Measurements from ENCODE around the gene ASCC3.
"Not testable (repeated sequence)": the region's sequence is repeated elsewhere in the genome, so short reads cannot be mapped to it uniquely, and the experiment has no call there.

ASCC3 gene

GRCh38 chr6:100671740-100672139 lies 209.4 kb downstream of the ASCC3 start:
- DNase-seq (ENCODE audit: insufficient read length, low spot score) (no peak), FAIRE-seq (no peak)

DNA sequence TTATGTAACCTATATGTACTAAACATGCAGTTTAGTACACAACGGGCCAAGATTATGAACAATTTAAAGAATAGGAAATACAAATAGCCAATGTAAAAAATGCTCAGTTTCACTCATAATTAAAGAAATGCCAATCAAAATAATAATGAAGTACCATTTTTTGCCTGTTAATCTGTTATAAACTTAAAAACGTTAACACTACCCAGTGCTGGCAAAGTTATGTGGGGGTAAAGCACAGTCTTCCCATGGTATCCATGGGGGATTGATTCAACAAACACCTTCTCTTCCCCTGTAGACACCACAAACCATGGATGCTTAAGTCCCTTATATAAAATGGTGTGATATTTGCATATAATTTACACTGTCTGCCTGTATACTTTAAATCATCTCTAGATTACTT lies 211.1 kb downstream of the ASCC3 start:
- DNase-seq (ENCODE audit: insufficient read length, low spot score) (no peak), FAIRE-seq (no peak)

DNA sequence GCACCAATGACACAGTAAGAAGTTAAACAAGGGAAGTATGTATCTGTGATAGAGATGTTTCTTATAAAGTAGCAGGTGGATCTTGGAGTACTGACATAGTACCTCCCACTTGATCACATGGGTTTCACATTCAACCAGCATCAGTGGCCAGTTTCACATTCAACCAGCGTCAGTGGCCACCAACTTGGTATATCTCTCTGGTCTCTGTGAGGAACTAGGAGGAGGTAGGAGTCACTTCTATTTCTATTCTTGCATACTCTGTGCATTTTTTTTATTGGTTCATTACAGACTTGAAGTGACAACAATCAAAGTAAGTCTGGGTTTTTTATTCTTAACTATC lies 216.1 kb downstream of the ASCC3 start:
- peak; percentile 93 for FAIRE-seq
- DNase-seq (ENCODE audit: insufficient read length, low spot score), result peak; percentile 4

DNA sequence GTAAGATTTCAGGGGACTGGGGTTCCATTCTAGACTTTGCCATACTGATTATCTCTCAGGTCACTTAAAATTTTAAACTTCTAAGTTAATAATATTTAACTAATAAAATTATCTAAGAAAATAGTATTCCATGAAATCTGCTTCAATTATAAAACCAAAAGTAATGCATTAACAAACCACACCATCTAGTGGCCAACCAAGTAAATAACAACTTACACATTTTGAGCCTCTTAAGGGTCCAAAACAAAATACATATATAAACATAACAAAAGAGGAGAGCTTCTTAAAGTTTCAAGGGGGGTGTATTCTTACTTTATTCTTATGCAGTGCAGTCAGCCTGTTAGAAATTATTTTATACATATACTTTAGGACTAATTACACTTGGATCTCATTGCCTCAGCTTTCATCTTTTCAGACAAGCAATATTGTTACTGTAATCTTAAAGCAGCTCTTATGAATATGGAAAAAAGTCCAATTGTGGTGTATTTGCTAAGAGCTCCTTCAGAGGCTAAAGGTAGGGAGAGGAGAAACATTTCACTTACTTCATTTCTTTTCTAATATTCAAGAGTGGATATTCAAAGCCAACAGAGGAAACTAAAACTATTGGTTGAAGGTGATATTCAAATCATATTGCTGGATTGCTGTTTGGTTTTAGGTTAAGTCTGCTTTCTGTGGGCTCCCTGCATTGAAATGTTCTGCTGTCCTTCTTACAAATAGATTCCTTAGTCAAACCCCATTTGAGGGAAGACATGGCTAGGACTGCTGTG lies 216.7 kb downstream of the ASCC3 start:
- FAIRE-seq (no peak), DNase-seq (ENCODE audit: insufficient read length, low spot score) (no peak)

- DNase-seq (ENCODE audit: insufficient read length, low spot score) (no peak), FAIRE-seq (no peak)
Observed at GRCh38 chr6:100663219-100663863, 217.8 kb downstream of the ASCC3 start.

DNA sequence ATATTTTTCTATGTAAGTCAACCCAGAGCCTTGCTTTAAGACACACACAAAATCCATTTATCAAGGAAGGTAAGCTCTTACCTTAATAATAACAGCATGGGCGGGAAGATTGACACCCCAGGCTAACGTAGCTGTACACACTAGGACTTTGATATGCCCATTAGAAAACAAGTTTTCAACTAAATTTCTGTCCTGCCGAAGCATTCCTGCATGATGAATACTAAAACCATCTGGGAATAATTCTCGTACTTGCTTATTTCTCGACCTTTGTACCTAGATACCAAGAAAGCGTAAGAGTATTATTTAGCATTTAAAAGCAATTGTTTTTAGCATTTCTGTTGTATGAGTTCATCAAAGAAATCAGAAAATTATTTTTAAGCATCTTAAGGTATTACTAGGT lies 218.9 kb downstream of the ASCC3 start:
- FAIRE-seq, result no peak
- DNase-seq (ENCODE audit: insufficient read length, low spot score), result no peak

DNA sequence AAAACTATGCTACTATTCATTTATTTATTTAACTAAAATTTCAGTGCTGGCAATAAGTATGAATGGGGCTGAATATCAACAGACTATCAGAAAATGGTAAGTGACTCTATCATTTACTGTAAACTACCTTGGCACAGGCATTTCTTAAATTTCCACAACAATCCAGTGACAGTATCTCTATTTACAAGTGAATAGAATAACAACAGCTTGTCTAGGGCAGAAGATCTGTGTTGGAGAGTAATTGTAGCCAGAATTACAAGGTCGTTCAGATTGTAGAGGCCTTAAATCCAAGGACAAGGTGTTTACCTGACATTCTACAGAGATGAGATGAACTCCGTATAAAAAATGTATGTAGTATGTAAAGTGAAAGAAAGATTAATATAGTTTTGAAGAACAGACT lies 222.6 kb downstream of the ASCC3 start:
- DNase-seq (ENCODE audit: insufficient read length, low spot score), result no peak
- no peak for FAIRE-seq

DNA sequence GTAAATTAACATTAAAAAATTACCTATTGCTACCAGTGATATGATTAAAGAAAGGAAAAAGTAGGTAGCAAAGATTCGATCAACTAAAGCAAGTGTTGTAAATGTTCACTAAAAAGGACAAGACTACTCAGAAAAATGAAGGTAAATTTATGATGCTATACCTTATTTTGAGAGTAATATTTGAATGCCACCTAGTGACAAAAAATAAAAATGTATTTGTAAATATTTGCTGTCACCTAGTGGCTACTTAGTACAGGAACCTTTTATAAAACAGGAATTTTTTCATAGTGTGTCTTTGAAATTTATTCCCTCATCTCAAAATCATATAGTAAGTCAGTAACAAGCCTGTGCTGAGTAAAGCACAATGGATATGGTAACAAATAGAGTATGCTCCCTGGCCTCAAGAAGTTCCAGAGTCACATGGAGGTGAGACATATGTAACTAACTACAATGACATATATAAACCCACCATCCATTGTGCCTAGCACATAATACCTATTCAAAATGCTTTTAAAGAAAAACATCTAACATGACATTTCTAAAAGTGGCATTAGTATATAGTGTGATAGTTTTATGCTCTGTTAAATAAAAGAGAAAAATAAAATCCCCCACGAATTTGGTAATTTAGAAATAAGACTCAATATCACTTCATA lies 223.3 kb downstream of the ASCC3 start:
- FAIRE-seq, result peak; percentile 86
- no peak for DNase-seq (ENCODE audit: insufficient read length, low spot score)

- not testable (repeated sequence) for DNase-seq (ENCODE audit: insufficient read length, low spot score); FAIRE-seq
Observed at GRCh38 chr6:100641147-100641546, 240.0 kb downstream of the ASCC3 start.

GRCh38 chr6:100633096-100633777 lies 247.9 kb downstream of the ASCC3 start:
- no peak for FAIRE-seq
- DNase-seq (ENCODE audit: insufficient read length, low spot score), result no peak

GRCh38 chr6:100630536-100630935 lies 250.6 kb downstream of the ASCC3 start:
- DNase-seq (ENCODE audit: insufficient read length, low spot score), result no peak
- no peak for FAIRE-seq

GRCh38 chr6:100627911-100628758 lies 253.0 kb downstream of the ASCC3 start:
- no peak for DNase-seq (ENCODE audit: insufficient read length, low spot score)
- no peak for FAIRE-seq

DNA sequence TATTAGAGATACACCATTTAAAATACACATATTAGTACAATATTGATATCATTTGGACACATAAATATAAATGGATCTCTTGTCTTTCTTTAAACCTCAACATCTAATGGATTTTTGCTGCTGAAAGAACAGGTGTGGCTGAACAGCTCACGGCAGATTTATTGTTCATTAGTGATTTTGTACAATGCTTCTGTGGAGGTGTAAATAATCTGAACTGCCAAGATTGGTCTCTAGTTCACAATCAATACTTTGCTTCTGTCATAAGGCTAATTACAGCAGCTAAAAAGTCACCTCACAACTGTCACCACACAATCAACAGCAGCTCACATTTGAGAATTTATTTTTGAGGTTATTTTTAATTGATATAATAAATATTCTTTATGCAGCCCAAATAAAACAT lies 254.4 kb downstream of the ASCC3 start:
- DNase-seq (ENCODE audit: insufficient read length, low spot score) (no peak), FAIRE-seq (no peak)

DNA sequence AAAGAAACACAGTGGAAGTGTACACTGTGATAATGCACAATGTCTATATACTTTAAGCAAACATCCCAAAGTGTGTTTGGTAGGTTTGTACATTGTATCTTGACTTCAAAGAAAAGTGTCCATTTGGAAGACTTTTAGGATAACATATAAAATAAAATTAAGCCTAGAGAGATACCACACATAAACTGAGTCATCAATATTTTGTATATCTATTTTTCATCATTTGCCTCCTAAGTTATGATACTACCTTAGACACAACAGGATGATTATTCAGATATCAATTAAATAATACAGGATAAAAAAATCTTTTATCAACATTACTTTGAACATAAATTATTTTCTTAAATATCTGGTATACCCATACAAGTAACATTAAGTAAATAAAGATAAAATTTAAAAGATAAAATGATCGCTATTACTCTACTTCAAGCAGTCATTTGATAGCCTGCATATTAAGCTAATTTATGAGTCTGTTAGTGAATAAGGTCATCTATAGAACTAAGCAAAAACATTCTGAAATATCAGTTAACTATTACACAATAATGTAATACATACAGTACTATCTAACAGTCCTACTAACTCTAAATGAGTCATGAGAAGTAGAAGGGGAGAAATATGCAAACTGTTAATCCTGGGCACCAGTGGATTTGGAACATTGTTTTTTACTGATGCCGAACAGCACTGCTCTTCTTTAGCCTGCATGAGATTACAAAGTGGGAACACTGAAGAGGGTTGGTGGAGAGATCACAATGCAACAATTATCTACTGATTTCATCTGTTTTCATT lies 258.0 kb downstream of the ASCC3 start:
- no peak for DNase-seq (ENCODE audit: insufficient read length, low spot score)
- no peak for FAIRE-seq

GRCh38 chr6:100620085-100620840 lies 260.9 kb downstream of the ASCC3 start:
- DNase-seq (ENCODE audit: insufficient read length, low spot score) (no peak), FAIRE-seq (no peak)

GRCh38 chr6:100618351-100618671 lies 262.8 kb downstream of the ASCC3 start:
- FAIRE-seq (no peak), DNase-seq (ENCODE audit: insufficient read length, low spot score) (no peak)

DNA sequence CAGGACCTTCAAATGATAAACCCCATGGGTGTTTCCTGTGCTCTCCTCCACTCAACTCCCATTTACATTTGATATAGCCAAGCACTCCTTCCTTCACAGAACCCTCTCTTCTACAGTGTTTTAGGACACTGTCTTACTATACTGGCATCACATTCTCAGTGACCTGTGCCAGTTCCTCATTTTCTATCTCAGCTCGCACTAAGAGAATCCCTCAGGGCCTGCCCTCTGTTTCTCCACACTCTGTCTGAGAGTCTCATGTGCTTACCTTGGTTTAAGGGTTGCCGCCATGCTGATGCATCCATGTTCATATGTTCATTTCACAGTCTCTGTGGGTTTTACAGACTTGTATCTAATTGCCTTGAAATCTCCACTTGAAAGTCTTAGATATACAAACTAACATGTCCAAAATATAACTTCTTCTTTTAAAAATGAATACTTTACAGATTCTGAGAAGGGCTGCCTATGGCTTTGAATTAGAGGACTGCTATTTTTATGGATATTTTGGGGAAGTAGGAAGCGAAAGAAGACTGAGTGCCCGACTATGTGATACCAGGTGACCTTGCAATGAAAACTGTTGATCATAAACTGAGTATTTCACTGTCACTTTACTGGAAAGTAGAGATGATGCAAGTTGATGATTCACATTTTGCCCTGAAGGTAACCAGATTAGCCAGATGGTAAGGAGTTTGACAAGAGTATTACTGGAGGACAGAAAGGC lies 263.3 kb downstream of the ASCC3 start:
- FAIRE-seq (no peak), DNase-seq (ENCODE audit: insufficient read length, low spot score) (no peak)

GRCh38 chr6:100614933-100615332 lies 266.2 kb downstream of the ASCC3 start:
- DNase-seq (ENCODE audit: insufficient read length, low spot score) (no peak), FAIRE-seq (no peak)

DNA sequence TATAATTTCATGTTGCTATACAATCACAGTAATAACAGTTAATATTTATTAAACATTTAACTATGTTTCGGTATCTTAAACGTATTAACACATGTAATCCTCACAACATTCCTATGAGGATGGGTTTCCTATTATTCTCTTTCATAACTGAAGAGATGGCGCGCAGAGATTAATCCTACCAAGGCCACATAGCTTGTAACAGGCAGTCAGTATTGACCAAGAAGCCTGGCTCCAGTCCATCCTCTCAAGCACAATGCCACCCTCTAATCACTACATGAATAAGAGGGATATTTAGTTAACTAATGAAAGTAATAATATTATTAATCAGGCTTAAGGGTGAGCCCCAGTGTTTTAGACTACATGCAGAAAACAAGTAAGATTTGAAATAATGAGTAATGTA lies 266.7 kb downstream of the ASCC3 start:
- DNase-seq (ENCODE audit: insufficient read length, low spot score) (no peak), FAIRE-seq (no peak)

All from GM19239 (cell line).